ENCODE data around the gene RFX4. TPM values are rescaled to one million over a fixed set of nuclear protein-coding genes. Genes with fewer than 3 reads are reported as not detected.

RFX4 gene
- total RNA-seq, 1 donor: not detected

DNA sequence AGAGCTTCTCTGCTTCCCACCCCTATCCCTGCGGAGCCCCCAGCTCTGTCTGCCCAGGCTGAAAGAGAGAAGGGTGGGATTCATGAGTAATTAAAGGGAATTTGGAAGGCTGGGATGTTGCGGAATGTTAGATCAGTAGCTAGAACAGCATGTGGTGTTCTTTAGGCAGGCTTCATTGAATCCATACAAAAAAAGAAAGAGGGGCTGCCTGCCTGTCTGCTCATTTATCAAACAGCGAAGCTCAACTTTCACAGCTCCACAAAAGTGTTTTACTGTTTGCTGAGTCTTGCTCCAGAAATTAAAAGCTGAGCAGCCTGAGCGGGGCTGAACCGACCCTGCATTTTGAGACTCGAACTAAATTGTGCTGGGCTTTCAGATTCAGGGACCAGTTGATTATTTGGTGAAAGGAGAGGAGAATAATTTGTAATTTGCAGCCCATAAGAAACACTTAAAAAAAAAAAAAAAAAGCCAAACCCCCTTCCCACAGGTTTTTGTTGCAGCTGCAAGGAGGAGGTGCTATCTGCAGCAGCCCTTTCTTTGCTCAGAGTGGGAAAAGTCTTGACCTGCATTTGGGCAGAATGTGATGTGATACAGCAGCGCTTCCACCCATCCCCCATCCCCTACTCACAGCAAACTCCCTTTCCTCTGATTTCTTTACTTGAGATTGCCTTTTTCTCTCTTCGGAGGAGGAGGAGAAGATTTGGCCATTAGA, 89.7 kb downstream of the RFX4 start:
- DNase-seq (ENCODE audit: low read depth): no peak
- TF ChIP-seq, protein P1, sequence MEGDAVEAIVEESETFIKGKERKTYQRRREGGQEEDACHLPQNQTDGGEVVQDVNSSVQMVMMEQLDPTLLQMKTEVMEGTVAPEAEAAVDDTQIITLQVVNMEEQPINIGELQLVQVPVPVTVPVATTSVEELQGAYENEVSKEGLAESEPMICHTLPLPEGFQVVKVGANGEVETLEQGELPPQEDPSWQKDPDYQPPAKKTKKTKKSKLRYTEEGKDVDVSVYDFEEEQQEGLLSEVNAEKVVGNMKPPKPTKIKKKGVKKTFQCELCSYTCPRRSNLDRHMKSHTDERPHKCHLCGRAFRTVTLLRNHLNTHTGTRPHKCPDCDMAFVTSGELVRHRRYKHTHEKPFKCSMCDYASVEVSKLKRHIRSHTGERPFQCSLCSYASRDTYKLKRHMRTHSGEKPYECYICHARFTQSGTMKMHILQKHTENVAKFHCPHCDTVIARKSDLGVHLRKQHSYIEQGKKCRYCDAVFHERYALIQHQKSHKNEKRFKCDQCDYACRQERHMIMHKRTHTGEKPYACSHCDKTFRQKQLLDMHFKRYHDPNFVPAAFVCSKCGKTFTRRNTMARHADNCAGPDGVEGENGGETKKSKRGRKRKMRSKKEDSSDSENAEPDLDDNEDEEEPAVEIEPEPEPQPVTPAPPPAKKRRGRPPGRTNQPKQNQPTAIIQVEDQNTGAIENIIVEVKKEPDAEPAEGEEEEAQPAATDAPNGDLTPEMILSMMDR (IDR thresholded peaks at IDR 0.05; ENCODE audit: insufficient read depth, low read length): no peak
- H3K4me3 ChIP-seq (ENCODE audit: low read depth, low read length): no peak overlapping the region

DNA sequence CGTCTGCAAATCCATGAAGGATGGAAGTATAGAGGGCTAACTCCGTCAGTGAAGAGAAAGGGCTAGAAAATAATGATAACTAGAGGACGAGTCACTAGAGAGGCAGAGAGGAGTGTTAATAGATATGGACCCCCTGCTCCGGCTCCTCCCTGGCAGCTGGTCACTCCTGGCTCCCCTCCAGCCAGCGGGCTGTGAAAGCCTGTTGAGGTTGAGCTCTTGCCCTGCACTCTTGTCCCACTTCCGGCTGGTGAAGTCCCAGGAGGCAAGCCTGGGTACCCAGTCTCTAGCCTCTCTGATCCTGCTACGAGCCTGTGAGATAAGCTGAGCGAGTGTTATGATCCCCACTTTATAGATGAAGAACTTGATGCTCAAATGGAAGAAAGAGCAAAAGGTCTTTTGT, 90.3 kb downstream of the RFX4 start:
- no peak for DNase-seq (ENCODE audit: low read depth)
- H3K4me3 ChIP-seq (ENCODE audit: low read depth, low read length): no peak overlapping the region
- TF ChIP-seq, protein P1 (IDR thresholded peaks at IDR 0.05; ENCODE audit: insufficient read depth, low read length): no peak

DNA sequence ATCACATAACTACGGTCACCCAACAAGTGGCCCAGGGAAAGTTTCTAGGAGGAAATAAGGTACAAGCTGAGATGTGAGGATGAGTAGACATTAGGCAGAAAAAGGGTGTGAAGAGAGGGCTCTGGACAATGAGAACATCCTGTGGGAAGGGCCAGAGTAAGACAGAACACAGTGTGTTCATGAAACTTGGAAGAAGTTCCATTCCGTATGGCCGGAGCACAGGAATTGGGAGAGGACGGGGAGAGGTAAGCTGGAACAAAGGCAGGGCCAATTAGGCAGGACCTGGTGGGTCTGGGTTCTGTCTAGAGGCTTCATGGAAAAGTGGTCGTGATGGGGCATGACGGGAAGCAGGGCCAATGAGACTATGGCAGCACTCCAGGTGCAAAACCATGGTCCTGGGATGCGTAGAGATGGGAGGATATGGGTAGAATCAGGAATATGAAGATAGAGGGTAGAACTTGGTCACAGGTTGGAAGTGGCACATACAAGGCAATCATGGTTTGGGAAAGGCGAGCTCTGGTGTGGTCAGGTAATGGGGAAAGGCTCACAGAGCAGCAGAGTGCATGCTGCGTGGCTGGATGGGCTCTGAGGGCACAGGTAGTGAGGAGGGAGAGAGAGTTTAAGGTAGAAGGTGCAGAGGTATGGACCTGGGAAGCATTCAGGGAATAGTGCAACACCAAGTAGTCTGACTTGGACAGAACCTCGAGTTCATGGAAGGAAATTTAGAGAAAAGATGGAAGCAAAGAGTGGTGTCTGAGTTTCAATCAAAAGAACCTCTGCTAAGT, 93.0 kb downstream of the RFX4 start:
- TF ChIP-seq, protein P1 (IDR thresholded peaks at IDR 0.05; ENCODE audit: insufficient read depth, low read length): no peak

DNA sequence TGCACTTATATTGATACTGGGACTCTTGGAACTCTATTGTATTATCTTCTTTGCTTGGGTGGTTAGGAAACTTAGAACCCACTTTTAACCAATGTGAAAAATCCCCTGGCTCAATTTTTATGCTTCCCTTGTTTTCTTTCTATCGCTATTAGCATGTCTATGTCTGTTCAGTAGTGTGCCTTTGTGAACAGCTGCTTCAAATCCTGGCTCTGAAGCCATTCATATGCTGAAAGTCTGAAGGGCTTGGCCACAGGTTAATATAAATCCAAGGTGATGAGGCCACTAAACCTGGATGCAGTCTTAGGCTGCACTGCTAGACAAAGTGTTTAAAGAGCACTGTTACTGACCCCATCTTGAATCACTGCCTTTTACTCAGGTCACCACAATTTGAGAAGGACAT, 96.8 kb downstream of the RFX4 start:
- TF ChIP-seq, protein P1 (IDR thresholded peaks at IDR 0.05; ENCODE audit: insufficient read depth, low read length): no peak
- no peak for DNase-seq (ENCODE audit: low read depth)
- no peak overlapping the region for H3K4me3 ChIP-seq (ENCODE audit: low read depth, low read length)

More for the DNA sequence above, 93.0 kb downstream of the RFX4 start:
- no peak overlapping the region for H3K4me3 ChIP-seq (ENCODE audit: low read depth, low read length)
- DNase-seq (ENCODE audit: low read depth): no peak

DNA sequence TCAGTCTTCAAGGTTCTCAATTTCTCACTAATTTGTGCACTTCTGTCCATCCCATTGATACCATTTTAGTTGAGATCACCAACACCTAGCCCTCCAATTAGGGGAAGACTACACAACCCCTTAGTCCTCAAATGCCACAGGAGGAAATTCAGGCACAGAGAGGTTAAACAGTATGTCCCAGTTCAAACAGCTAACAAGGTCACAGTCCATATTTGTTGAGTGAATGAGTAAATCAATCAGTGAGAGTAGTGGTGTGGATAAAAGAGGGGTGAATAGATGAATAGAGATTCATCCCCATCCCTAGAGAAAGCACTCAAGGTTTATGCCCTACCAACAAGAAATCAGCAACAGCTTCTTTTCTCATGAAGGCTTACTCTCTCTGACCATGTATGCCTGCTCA, 97.5 kb downstream of the RFX4 start:
- no peak overlapping the region for H3K4me3 ChIP-seq (ENCODE audit: low read depth, low read length)
- DNase-seq (ENCODE audit: low read depth): no peak
- TF ChIP-seq, protein P1 (IDR thresholded peaks at IDR 0.05; ENCODE audit: insufficient read depth, low read length): no peak

DNA sequence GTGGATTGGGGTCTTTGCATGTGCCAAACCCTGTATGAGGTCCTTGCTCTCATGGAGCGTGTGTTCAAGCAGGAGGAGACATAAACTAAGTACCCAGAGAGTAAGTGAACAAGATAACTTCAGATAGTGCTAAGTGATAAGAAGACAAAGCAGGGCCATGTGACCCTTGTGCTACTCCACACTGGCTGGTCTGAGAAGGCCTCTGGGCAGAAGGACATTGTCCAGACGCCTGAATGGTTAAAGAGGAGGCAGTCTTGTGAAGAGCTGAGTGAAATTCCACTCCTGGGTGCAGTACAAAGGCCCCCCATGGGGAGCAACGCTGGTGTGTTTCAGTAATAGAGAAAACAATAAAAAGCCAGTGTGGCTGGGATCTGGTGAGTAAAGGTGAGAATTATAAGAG, 98.4 kb downstream of the RFX4 start:
- TF ChIP-seq, protein P1 (IDR thresholded peaks at IDR 0.05; ENCODE audit: insufficient read depth, low read length): no peak
- no peak overlapping the region for H3K4me3 ChIP-seq (ENCODE audit: low read depth, low read length)
- no peak for DNase-seq (ENCODE audit: low read depth)

Measured in fibroblast of the aortic adventitia (primary cell).